Endodermal cell (in vitro differentiated cells): ENCODE measurements around the gene TNRC6C. TPM values are rescaled to one million over a fixed set of nuclear protein-coding genes. Genes with fewer than 3 reads are reported as not detected.

Experiments used
- DNase-seq: peaks from one replicate; pipeline ENCODE4 v3.0.0-alpha.2; 2017
- H3K27ac ChIP-seq: 2 replicates; pipeline ENCODE4 v1.5.1; 2013; ENCODE audit warnings: mild to moderate bottlenecking, low read depth, low read length, moderate library complexity
- H3K27me3 ChIP-seq: 2 replicates; pipeline ENCODE4 v1.6.1; 2013; ENCODE audit warnings: mild to moderate bottlenecking, low read length, moderate library complexity; ENCODE audit not compliant: insufficient read depth, control insufficient read depth, poor library complexity, severe bottlenecking
- H3K36me3 ChIP-seq: 2 replicates; pipeline ENCODE4 v1.7.0; 2013; ENCODE audit warnings: mild to moderate bottlenecking, low read length, moderate library complexity; ENCODE audit not compliant: control insufficient read depth, insufficient read depth
- H3K4me1 ChIP-seq: one replicate; pipeline ENCODE4 v1.7.0; 2013; ENCODE audit warnings: low read length; ENCODE audit not compliant: control insufficient read depth, insufficient read depth
- H3K4me3 ChIP-seq: 2 replicates; pipeline ENCODE4 v1.5.1; 2013; ENCODE audit warnings: mild to moderate bottlenecking, low read length, moderate library complexity
- H3K9ac ChIP-seq: 2 replicates; pipeline ENCODE4 v1.6.1; 2013; ENCODE audit warnings: mild to moderate bottlenecking, low read length, moderate library complexity; ENCODE audit not compliant: poor library complexity, severe bottlenecking; ENCODE audit errors: extremely low read depth
- H3K9me3 ChIP-seq: 2 replicates; pipeline ENCODE4 v1.6.1; 2013; ENCODE audit warnings: mild to moderate bottlenecking, low read length, moderate library complexity; ENCODE audit not compliant: control insufficient read depth
- H3K27ac Mint-ChIP-seq: 2 replicates; pipeline ENCODE4 v1.8.0; 2020; ENCODE audit warnings: mixed read lengths
- H3K27me3 Mint-ChIP-seq: 2 replicates; pipeline ENCODE4 v1.8.0; 2021; ENCODE audit warnings: mild to moderate bottlenecking, mixed read lengths; ENCODE audit not compliant: insufficient read depth
- H3K36me3 Mint-ChIP-seq: 2 replicates; pipeline ENCODE4 v1.8.0; 2020; ENCODE audit warnings: low read depth, mixed read lengths
- H3K4me1 Mint-ChIP-seq: 2 replicates; pipeline ENCODE4 v1.8.0; 2020; ENCODE audit warnings: mixed read lengths
- H3K4me3 Mint-ChIP-seq: 2 replicates; pipeline ENCODE4 v1.8.0; 2020; ENCODE audit warnings: mild to moderate bottlenecking, moderate library complexity, mixed read lengths
- H3K9me3 Mint-ChIP-seq: 2 replicates; pipeline ENCODE4 v1.8.0; 2020; ENCODE audit warnings: mild to moderate bottlenecking, mixed read lengths
- WGBS, 2 experiments: methylation state at CpG; one replicate each; pipeline versions ENCODE4 v1.1.5 to v1.1.7; 2013; ENCODE audit warnings: missing lambda C conversion rate in 2 of 2, mixed read lengths in 1 of 2; ENCODE audit not compliant: insufficient coverage in 1 of 2, insufficient read length in 1 of 2; 5-methylcytosine and 5-hydroxymethylcytosine counted together
- total RNA-seq, 2 donors: library from RNA; stranded (reverse); fragmentation: NEBNext Ultra II Directional in 1 of 2; extraction: Animal tissue kit (Norgen Biotek cat#: 25700) in 1 of 2; gene quantifications; 2 replicates in 1 of 2; 3 replicates in 1 of 2; pipeline ENCODE4 v1.2.1, GENCODE V29; 2021
- TF ChIP-seq, protein P1 (sequence below): fragments of 200-600 bp; sonication (generic); conservative IDR thresholded peaks from 2 replicates; pipeline ENCODE4 v1.5.0; 2021; ENCODE audit warnings: antibody characterized with exemption, mild to moderate bottlenecking

The TNRC6C gene
- total RNA-seq, 2 donors from 2014 or later = 22.4 to 40.2 TPM

DNA sequence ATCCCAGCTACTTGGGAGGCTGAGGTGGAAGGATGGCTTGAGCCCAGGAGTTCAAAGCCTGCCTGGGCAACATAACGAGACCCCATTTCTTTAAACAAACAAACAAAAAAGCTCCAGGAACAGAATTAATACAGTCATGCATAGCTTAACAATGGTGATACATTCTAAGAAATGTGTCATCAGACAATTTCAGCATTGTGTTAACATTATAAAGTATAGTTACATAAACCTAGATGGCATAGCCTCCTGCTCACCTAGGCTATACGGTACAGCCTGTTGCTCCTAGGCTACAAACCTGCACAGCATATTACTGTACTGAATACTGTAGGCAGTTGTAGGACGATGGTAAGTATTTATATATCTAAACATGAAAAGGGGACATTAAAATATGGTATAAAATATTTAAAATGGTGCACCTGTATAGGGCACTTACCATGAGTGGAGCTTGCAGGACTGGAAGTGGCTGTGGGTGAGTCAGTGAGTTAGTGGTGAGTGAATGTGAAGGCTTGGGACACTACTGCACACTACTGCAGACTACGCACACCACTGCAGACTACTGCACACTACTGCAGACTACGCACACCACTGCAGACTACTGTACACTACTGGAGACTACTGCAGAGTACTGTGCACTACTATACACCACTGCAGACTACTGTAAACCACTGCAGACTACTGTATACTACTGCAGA, 95.4 kb downstream of the TNRC6C start:
- H3K9me3 Mint-ChIP-seq = no peaks in the 10 kb centered on the region
- Histone ChIP-seq H3K36me3 (peaks cover 44% of the 10 kb centered on the region), H3K9ac (no peak overlapping the region), H3K27me3 (no peaks in the 10 kb centered on the region), H3K27ac (no peak overlapping the region), H3K9me3 (no peaks in the 10 kb centered on the region), H3K4me3 (no peak overlapping the region), H3K4me1 (no peaks in the 10 kb centered on the region)
- DNase-seq = no peak
- H3K27ac Mint-ChIP-seq = no peak overlapping the region
- H3K4me1 Mint-ChIP-seq = no peaks in the 10 kb centered on the region
- peaks cover 38% of the 10 kb centered on the region for H3K36me3 Mint-ChIP-seq
- 97 to 98% methylated on average over 4 to 5 of the region's 5 CpGs for WGBS, 2 experiments
- no peaks in the 10 kb centered on the region for H3K27me3 Mint-ChIP-seq
- TF ChIP-seq, protein P1, sequence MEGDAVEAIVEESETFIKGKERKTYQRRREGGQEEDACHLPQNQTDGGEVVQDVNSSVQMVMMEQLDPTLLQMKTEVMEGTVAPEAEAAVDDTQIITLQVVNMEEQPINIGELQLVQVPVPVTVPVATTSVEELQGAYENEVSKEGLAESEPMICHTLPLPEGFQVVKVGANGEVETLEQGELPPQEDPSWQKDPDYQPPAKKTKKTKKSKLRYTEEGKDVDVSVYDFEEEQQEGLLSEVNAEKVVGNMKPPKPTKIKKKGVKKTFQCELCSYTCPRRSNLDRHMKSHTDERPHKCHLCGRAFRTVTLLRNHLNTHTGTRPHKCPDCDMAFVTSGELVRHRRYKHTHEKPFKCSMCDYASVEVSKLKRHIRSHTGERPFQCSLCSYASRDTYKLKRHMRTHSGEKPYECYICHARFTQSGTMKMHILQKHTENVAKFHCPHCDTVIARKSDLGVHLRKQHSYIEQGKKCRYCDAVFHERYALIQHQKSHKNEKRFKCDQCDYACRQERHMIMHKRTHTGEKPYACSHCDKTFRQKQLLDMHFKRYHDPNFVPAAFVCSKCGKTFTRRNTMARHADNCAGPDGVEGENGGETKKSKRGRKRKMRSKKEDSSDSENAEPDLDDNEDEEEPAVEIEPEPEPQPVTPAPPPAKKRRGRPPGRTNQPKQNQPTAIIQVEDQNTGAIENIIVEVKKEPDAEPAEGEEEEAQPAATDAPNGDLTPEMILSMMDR = no peak
- no peak overlapping the region for H3K4me3 Mint-ChIP-seq

DNA sequence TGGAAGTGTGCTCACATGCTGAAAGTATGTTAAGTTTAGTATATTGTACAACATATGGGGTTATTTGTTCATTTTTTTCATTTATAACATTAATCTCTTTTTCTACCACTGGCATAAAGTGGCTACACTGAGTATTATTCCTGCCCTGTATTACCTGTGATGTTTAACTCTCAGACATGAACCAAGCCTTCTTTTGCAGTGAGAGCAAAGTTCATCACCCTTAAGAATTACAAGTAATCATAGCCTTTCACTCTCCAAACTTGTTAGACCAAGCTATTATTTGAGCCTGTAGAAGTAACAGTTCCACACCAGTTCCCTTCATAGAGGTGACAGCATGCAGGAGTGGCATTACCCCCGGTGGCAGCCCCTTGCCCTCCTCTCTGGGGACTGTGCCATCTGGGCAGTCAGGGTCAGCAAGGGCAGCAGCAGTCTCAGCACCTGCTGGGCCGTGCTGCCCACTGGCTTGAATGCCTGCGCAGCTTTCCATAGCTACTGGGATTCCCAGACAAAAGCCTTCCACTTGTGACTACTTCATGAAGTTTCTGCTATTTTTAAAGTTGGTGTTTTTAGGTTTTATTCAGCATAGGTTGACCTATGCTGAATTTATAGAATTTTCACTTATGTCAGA, 98.7 kb downstream of the TNRC6C start:
- H3K27ac Mint-ChIP-seq = peak overlapping the region; percentile 33
- H3K4me1 ChIP-seq = no peaks in the 10 kb centered on the region
- no peak overlapping the region for H3K4me3 Mint-ChIP-seq
- peak overlapping the region; percentile 36 for H3K27ac ChIP-seq
- H3K27me3 ChIP-seq = no peaks in the 10 kb centered on the region
- no peaks in the 10 kb centered on the region for H3K4me1 Mint-ChIP-seq
- WGBS, 2 experiments = 80 to 88% methylated on average over 1 to 3 of the region's 3 CpGs
- H3K4me3 ChIP-seq = no peak overlapping the region
- TF ChIP-seq, protein P1 = no peak
- peaks cover 24% of the 10 kb centered on the region for H3K36me3 ChIP-seq
- no peak for DNase-seq
- no peaks in the 10 kb centered on the region for H3K9me3 ChIP-seq
- H3K27me3 Mint-ChIP-seq = no peaks in the 10 kb centered on the region
- no peak overlapping the region for H3K9ac ChIP-seq
- peaks cover 17% of the 10 kb centered on the region for H3K36me3 Mint-ChIP-seq
- no peaks in the 10 kb centered on the region for H3K9me3 Mint-ChIP-seq

DNA sequence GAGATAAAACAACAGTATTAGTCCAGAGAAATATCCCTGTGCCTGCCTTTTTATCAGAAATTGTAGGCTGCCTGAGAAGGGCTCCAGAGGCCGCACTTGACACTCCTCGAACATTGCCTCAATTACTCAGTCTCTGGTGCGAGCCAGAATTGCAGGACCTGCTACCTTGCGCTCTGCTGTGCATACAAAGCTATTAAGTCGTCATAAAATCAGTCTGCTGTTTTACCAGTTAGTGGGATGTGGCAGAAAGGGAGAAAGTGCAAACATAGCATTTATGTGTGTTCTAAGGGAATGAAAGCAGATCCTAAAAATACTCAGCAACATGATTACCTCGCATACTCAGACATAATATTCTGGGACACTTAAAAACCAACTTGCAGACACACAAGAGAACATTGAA, 99.5 kb downstream of the TNRC6C start:
- H3K36me3 Mint-ChIP-seq = peaks cover 17% of the 10 kb centered on the region

More for the DNA sequence above, 99.5 kb downstream of the TNRC6C start:
- Mint-ChIP-seq H3K9me3 (no peaks in the 10 kb centered on the region), H3K27ac (no peak overlapping the region), H3K4me3 (no peak overlapping the region), H3K27me3 (no peaks in the 10 kb centered on the region), H3K4me1 (no peaks in the 10 kb centered on the region)
- Histone ChIP-seq H3K4me3 (no peak overlapping the region), H3K27me3 (no peaks in the 10 kb centered on the region), H3K27ac (no peak overlapping the region), H3K4me1 (no peaks in the 10 kb centered on the region), H3K9me3 (no peaks in the 10 kb centered on the region), H3K36me3 (peaks cover 24% of the 10 kb centered on the region), H3K9ac (no peak overlapping the region)
- no peak for DNase-seq
- WGBS, 2 experiments = 95 to 100% methylated on average over 4 to 6 of the region's 6 CpGs
- TF ChIP-seq, protein P1 = no peak
